ENCODE results near the gene RAPGEF6. TPM values are rescaled to one million over a fixed set of nuclear protein-coding genes. Genes with fewer than 3 reads are reported as not detected.
A peak's percentile ranks its signal among the peaks of the same experiment; 100 is the strongest.

Gene RAPGEF6
- total RNA-seq, 3 donors from 2014 or later (not counting 1 experiment from before 2014, with no cell fraction given): 30.1 to 61.0 (median 42.1) TPM

DNA sequence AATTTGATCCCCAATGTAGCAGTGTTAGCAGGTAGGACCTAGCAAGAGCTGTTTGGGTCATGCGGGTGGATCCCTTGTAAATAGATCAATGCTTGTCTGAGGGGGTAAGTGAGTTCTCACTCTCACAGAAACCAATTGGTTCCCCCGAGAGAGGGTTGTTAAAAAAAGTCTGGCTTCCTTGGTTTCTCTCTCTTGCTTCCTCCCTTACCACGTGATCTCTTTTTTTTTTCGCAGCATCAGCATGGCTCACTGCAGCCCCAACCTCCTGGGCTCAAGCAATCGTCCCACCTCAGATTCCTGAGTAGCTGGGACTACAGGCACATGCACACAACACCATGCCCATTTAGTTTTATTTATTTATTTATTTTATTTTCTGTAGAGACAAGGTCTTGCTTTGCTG is 26.4 kb downstream of the RAPGEF6 start:
- Mint-ChIP-seq H3K4me1 (peaks cover 50 to 67% of the 10 kb centered on the region in 2 donors), H3K9me3 (no peaks in the 10 kb centered on the region), H3K27ac (peak overlapping the region in 1 of 2 donors; percentile 55), H3K36me3 (no peaks in the 10 kb centered on the region), H3K4me3 (no peak overlapping the region), H3K27me3 (ENCODE audit: low read depth in 2 of 2) (no peaks in the 10 kb centered on the region)
- H3K27ac ChIP-seq (ENCODE audit: low read length): no peak overlapping the region
- H3K4me3 ChIP-seq (ENCODE audit: low read length): no peak overlapping the region
- intact Hi-C loops (cut with micrococcal nuclease): no loop called here
- H3K27me3 ChIP-seq (ENCODE audit: control insufficient read depth, insufficient read depth, low read length): no peaks in the 10 kb centered on the region
- H3K9me3 ChIP-seq (ENCODE audit: control insufficient read depth, insufficient read depth, low read length): no peaks in the 10 kb centered on the region
- 39% methylated on average over 5 of the region's 5 CpGs for WGBS (ENCODE audit: insufficient coverage)
- DNase-seq (peak in 1 of 2 donors; percentile 10), ATAC-seq (peak in 1 of 3 donors; percentile 21)
- H3K36me3 ChIP-seq (ENCODE audit: control insufficient read depth, insufficient read depth, low read length): peaks cover 3% of the 10 kb centered on the region
- TF ChIP-seq CTCF (IDR thresholded peaks at IDR 0.05): no peak
- H3K4me1 ChIP-seq (ENCODE audit: control insufficient read depth, insufficient read depth, low read length): peaks cover 8% of the 10 kb centered on the region

GRCh38 chr5:131607903-131608540 is 27.0 kb downstream of the RAPGEF6 start:
- H3K4me1 Mint-ChIP-seq: peaks cover 48 to 65% of the 10 kb centered on the region in 2 donors
- Histone ChIP-seq H3K27ac (ENCODE audit: low read length) (no peak overlapping the region), H3K9me3 (ENCODE audit: control insufficient read depth, insufficient read depth, low read length) (no peaks in the 10 kb centered on the region), H3K36me3 (ENCODE audit: control insufficient read depth, insufficient read depth, low read length) (peaks cover 3% of the 10 kb centered on the region), H3K4me1 (ENCODE audit: control insufficient read depth, insufficient read depth, low read length) (peaks cover 8% of the 10 kb centered on the region), H3K27me3 (ENCODE audit: control insufficient read depth, insufficient read depth, low read length) (no peaks in the 10 kb centered on the region), H3K4me3 (ENCODE audit: low read length) (no peak overlapping the region)
- WGBS (ENCODE audit: insufficient coverage): 100% methylated on average over 3 of the region's 4 CpGs
- no peak for ATAC-seq
- no peaks in the 10 kb centered on the region for H3K9me3 Mint-ChIP-seq
- intact Hi-C loops (cut with micrococcal nuclease): no loop called here
- no peaks in the 10 kb centered on the region for H3K27me3 Mint-ChIP-seq (ENCODE audit: low read depth in 2 of 2)
- no peak for DNase-seq
- no peaks in the 10 kb centered on the region for H3K36me3 Mint-ChIP-seq
- peak overlapping the region in 1 of 2 donors; percentile 55 for H3K27ac Mint-ChIP-seq
- H3K4me3 Mint-ChIP-seq: no peak overlapping the region
- TF ChIP-seq CTCF (IDR thresholded peaks at IDR 0.05): no peak

GRCh38 chr5:131607418-131607817 is 27.6 kb downstream of the RAPGEF6 start:
- no peaks in the 10 kb centered on the region for H3K27me3 Mint-ChIP-seq (ENCODE audit: low read depth in 2 of 2)

More at GRCh38 chr5:131607418-131607817, 27.6 kb downstream of the RAPGEF6 start:
- DNase-seq: no peak
- Mint-ChIP-seq H3K4me1 (peaks cover 48 to 65% of the 10 kb centered on the region in 2 donors), H3K4me3 (no peak overlapping the region), H3K9me3 (no peaks in the 10 kb centered on the region), H3K36me3 (no peaks in the 10 kb centered on the region), H3K27ac (peak overlapping the region in 1 of 2 donors; percentile 55)
- no peaks in the 10 kb centered on the region for H3K27me3 ChIP-seq (ENCODE audit: control insufficient read depth, insufficient read depth, low read length)
- WGBS (ENCODE audit: insufficient coverage): 96% methylated on average over 3 of the region's 4 CpGs
- H3K36me3 ChIP-seq (ENCODE audit: control insufficient read depth, insufficient read depth, low read length): peaks cover 9% of the 10 kb centered on the region
- H3K27ac ChIP-seq (ENCODE audit: low read length): no peak overlapping the region
- H3K4me1 ChIP-seq (ENCODE audit: control insufficient read depth, insufficient read depth, low read length): peaks cover 8% of the 10 kb centered on the region
- H3K4me3 ChIP-seq (ENCODE audit: low read length): no peak overlapping the region
- TF ChIP-seq CTCF (IDR thresholded peaks at IDR 0.05): no peak
- no peaks in the 10 kb centered on the region for H3K9me3 ChIP-seq (ENCODE audit: control insufficient read depth, insufficient read depth, low read length)
- no peak for ATAC-seq
- intact Hi-C loops (cut with micrococcal nuclease): no loop called here
